Measurements from ENCODE around the gene PRDM11.

DNA sequence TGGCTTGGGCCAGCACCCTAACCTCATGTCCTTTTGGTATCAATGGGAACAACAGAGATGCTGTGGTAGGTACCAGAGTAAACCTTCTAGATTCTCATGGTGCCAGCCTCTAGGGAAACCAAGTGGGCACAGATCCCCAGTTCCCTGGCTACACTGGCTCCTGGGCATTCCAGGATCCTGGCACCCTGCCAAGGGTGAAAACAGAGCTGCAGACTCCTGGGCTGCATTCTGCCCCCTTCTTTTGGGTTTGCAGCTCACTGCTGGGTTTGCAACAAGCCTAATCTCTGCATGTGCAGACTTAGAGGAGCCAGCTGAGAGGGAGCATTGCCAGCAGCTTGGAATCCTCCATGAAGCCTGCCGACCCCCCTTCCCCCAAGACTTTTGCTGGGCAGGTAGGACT, 30.6 kb downstream of the PRDM11 start:
- TF ChIP-seq, protein P1, sequence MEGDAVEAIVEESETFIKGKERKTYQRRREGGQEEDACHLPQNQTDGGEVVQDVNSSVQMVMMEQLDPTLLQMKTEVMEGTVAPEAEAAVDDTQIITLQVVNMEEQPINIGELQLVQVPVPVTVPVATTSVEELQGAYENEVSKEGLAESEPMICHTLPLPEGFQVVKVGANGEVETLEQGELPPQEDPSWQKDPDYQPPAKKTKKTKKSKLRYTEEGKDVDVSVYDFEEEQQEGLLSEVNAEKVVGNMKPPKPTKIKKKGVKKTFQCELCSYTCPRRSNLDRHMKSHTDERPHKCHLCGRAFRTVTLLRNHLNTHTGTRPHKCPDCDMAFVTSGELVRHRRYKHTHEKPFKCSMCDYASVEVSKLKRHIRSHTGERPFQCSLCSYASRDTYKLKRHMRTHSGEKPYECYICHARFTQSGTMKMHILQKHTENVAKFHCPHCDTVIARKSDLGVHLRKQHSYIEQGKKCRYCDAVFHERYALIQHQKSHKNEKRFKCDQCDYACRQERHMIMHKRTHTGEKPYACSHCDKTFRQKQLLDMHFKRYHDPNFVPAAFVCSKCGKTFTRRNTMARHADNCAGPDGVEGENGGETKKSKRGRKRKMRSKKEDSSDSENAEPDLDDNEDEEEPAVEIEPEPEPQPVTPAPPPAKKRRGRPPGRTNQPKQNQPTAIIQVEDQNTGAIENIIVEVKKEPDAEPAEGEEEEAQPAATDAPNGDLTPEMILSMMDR (conservative IDR thresholded peaks at IDR 0.05), result no peak
- no peak for TF ChIP-seq ZFX (IDR thresholded peaks at IDR 0.05)

Measured in C4-2B (cell line).